Measurements from ENCODE around the gene HIBADH. TPM values are rescaled to one million over a fixed set of nuclear protein-coding genes. Genes with fewer than 3 reads are reported as not detected.

The HIBADH gene
- total and polyA plus RNA-seq, 2 donors (not counting 3 experiments of a cell fraction or from before 2014, with no cell fraction given): 22.6 to 30.5 TPM

GRCh38 chr7:27685209-27685608, 22.5 kb upstream of the HIBADH start:
- intact Hi-C loops (cut with micrococcal nuclease) (loop anchor here (5.0 kb wide), 1 partner anchor 412 kb away; no protein-coding TSS in a partner anchor), dilution Hi-C loops (cut with MboI; ENCODE audit: extremely low pct_ligation_motif_present, low sequenced_read_pairs) (no loop called here)
- H3K27me3 ChIP-seq (ENCODE audit: control insufficient read depth in 2 of 2, insufficient read depth in 2 of 2, low read length in 2 of 2): no peaks in the 10 kb centered on the region
- no peaks in the 10 kb centered on the region for H3K9me3 ChIP-seq (replicated peaks; ENCODE audit: control insufficient read depth, insufficient read depth, low read length)
- no peak overlapping the region for H3K4me2 ChIP-seq (ENCODE audit: insufficient read depth, low read length)
- FAIRE-seq (no peak), DNase-seq (ENCODE audit: low read depth, low spot score) (no peak)
- H3K36me3 ChIP-seq (ENCODE audit: control insufficient read depth in 2 of 2, extremely low read depth in 1 of 2, insufficient read depth in 2 of 2, low read length in 2 of 2): no peaks in the 10 kb centered on the region
- H3K4me1 ChIP-seq (ENCODE audit: control insufficient read depth, extremely low read depth, insufficient read depth, low read length): peaks cover 10% of the 10 kb centered on the region
- H3K9ac ChIP-seq (replicated peaks; ENCODE audit: extremely low read depth, insufficient read depth, low read length): no peak overlapping the region
- no peak overlapping the region for H3K4me3 ChIP-seq (replicated peaks in 1 of 3; ENCODE audit: insufficient read depth in 1 of 3, low read depth in 1 of 3, low read length in 3 of 3)
- no peaks in the 10 kb centered on the region for H4K20me1 ChIP-seq (replicated peaks; ENCODE audit: control insufficient read depth, extremely low read depth, insufficient read depth, low read length)
- H3K79me2 ChIP-seq (ENCODE audit: control insufficient read depth, insufficient read depth, low read length): no peaks in the 10 kb centered on the region
- TF ChIP-seq MYC (IDR thresholded peaks at IDR 0.05; ENCODE audit: low read depth, low read length) (no peak), FOS (IDR thresholded peaks at IDR 0.05; ENCODE audit: borderline replicate concordance, insufficient read depth, low read length) (no peak), MAX (IDR thresholded peaks at IDR 0.05; ENCODE audit: insufficient read depth, insufficient read length) (no peak), JUN (IDR thresholded peaks at IDR 0.05; ENCODE audit: borderline replicate concordance, insufficient read depth, insufficient read length, low read depth) (no peak), EZH2 (IDR thresholded peaks at IDR 0.05; ENCODE audit: borderline replicate concordance, low read depth, low read length, severe bottlenecking) (no peak), POLR2AphosphoS5 (IDR thresholded peaks at IDR 0.05; ENCODE audit: insufficient read depth, low read depth, low read length) (no peak)
- TF ChIP-seq, protein P1, sequence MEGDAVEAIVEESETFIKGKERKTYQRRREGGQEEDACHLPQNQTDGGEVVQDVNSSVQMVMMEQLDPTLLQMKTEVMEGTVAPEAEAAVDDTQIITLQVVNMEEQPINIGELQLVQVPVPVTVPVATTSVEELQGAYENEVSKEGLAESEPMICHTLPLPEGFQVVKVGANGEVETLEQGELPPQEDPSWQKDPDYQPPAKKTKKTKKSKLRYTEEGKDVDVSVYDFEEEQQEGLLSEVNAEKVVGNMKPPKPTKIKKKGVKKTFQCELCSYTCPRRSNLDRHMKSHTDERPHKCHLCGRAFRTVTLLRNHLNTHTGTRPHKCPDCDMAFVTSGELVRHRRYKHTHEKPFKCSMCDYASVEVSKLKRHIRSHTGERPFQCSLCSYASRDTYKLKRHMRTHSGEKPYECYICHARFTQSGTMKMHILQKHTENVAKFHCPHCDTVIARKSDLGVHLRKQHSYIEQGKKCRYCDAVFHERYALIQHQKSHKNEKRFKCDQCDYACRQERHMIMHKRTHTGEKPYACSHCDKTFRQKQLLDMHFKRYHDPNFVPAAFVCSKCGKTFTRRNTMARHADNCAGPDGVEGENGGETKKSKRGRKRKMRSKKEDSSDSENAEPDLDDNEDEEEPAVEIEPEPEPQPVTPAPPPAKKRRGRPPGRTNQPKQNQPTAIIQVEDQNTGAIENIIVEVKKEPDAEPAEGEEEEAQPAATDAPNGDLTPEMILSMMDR (IDR thresholded peaks at IDR 0.05; ENCODE audit: extremely low read depth in 1 of 2, insufficient read depth in 1 of 2, low read depth in 1 of 2, low read length in 2 of 2): no peak
- BruUV-seq (replicated peaks): no TSS peak
- ChIA-PET POLR2A (no interaction called here), CTCF (no interaction called here)
- no peak overlapping the region for H3K27ac ChIP-seq (ENCODE audit: insufficient read depth, low read depth, low read length)
- H2AFZ ChIP-seq (ENCODE audit: low read depth, low read length): no peak overlapping the region
- no peaks in the 10 kb centered on the region for H3K9me1 ChIP-seq (replicated peaks; ENCODE audit: control insufficient read depth, extremely low read depth, insufficient read depth, low read length)

Measured in endothelial cell of umbilical vein (primary cell).